HG03457 (cell line): Measurements from ENCODE around the gene SPAG16.

Source experiments
- ATAC-seq: cut with Tn5 transposase; IDR thresholded peaks from one replicate; pipeline ENCODE4 v1.9.1; 2021; ENCODE audit warnings: moderate number of reproducible peaks; ENCODE audit not compliant: unreplicated experiment

Gene SPAG16

DNA sequence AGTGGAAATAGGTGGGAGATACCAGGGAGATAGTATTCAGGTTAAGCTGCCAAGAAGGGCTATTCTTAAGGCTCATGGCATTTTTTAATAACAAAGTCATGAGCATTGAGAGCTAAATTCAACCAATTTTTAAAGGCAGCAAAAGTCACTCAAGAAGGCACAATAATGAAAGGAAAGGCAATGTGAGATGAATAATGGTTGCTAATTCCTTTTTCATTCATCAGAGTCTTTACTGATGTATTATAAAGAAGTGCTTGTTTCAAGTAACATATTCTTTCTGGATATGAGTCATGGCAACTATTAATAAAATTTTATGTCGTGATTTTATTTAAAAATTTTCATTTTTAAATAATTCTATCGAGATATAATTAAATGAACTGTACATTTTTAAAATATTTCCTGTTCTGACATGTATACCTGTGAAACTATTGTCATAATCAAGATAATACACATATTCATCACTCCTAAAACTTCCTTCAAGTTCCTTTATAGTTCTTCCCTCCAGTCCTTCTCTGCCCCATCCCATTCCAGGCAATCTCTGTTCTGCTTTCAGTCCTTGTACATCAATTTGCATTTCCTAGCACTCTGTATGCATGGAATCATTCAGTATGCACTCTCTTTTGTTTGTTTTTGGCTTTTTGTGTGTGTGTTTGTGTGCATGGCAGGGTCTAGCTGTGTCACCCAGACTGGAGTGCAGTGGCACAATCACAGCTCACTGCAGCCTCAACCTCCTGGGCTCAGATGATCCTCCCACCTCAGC lies 1167.4 kb downstream of the SPAG16 start:
- ATAC-seq = no peak
